Posterior vena cava (tissue), 2 donors: ENCODE results near the gene CAPN5. TPM values are rescaled to one million over a fixed set of nuclear protein-coding genes. Genes with fewer than 3 reads are reported as not detected.
"Not testable (repeated sequence)": the region's sequence is repeated elsewhere in the genome, so short reads cannot be mapped to it uniquely, and the experiment has no call there.

Experiments used
- DNase-seq: peaks from one replicate; pipeline ENCODE4 v3.0.0-alpha.2; 2020; ENCODE audit warnings: low spot score
- intact Hi-C, 2 donors: fragments of 100-400 bp; cut with DNase I; formaldehyde crosslinking; loops; one replicate each; pipeline versions ENCODE4 v1.14.1 to v1.14.2; 2022 to 2023
- total RNA-seq, 2 donors: library from RNA; stranded (reverse); fragmentation: NEBNext Ultra II Directional; extraction: Animal tissue kit (Norgen Biotek cat#: 25700); gene quantifications; one replicate each; pipeline ENCODE4 v1.2.1, GENCODE V29; 2021
- donor health status: DM: yes; HTN: yes; CAD: no.
- donor health status: DM: yes; HTN: yes; CAD: no.

The CAPN5 gene
- total RNA-seq, 2 donors from 2014 or later, result 14.4 to 23.4 TPM

GRCh38 chr11:77039491-77040400 is 27.0 kb upstream of the CAPN5 start:
- no peak for DNase-seq
- intact Hi-C loops, result loop anchor here (10.0 kb wide), 2 partner anchors 145 to 235 kb away; no protein-coding TSS in a partner anchor

GRCh38 chr11:77040401-77040777 is 26.4 kb upstream of the CAPN5 start:
- intact Hi-C loops, result loop anchor here in 1 of 2 donors (10.0 kb wide), 1 partner anchor 144 kb away; no protein-coding TSS in a partner anchor
- no peak for DNase-seq

GRCh38 chr11:77040889-77041288 is 25.9 kb upstream of the CAPN5 start:
- DNase-seq, result no peak
- intact Hi-C loops, result loop anchor here in 1 of 2 donors (10.0 kb wide), 1 partner anchor 144 kb away; no protein-coding TSS in a partner anchor

- intact Hi-C loops, result loop anchor here in 1 of 2 donors (10.0 kb wide), 1 partner anchor 143 kb away; no protein-coding TSS in a partner anchor
- no peak for DNase-seq
Measured at GRCh38 chr11:77042111-77042726, 24.6 kb upstream of the CAPN5 start.

- DNase-seq, result no peak
- intact Hi-C loops, result loop anchor here in 1 of 2 donors (10.0 kb wide), 1 partner anchor 140 kb away; no protein-coding TSS in a partner anchor
Measured at GRCh38 chr11:77044356-77044755, 22.4 kb upstream of the CAPN5 start.

GRCh38 chr11:77044886-77045285 is 21.9 kb upstream of the CAPN5 start:
- no peak for DNase-seq
- intact Hi-C loops, result loop anchor here (5.0 to 10.0 kb wide), 2 partner anchors 47 to 140 kb away; no protein-coding TSS in a partner anchor

- intact Hi-C loops, result loop anchor here (5.0 to 10.0 kb wide), 2 partner anchors 46 to 139 kb away; no protein-coding TSS in a partner anchor
- DNase-seq, result no peak
Measured at GRCh38 chr11:77046060-77046501, 20.7 kb upstream of the CAPN5 start.

GRCh38 chr11:77047007-77047927 is 19.5 kb upstream of the CAPN5 start:
- intact Hi-C loops, result loop anchor here (5.0 to 10.0 kb wide), 2 partner anchors 45 to 138 kb away; no protein-coding TSS in a partner anchor
- DNase-seq, result no peak

- not testable (repeated sequence) for DNase-seq
- intact Hi-C loops, result loop anchor here (2.0 to 10.0 kb wide), 3 partner anchors 43 to 137 kb away; no protein-coding TSS in a partner anchor
Measured at GRCh38 chr11:77047928-77048446, 18.8 kb upstream of the CAPN5 start.

GRCh38 chr11:77049026-77049425 is 17.7 kb upstream of the CAPN5 start:
- intact Hi-C loops, result loop anchor here (2.0 to 10.0 kb wide), 3 partner anchors 42 to 136 kb away; no protein-coding TSS in a partner anchor
- DNase-seq, result no peak

- no peak for DNase-seq
- intact Hi-C loops, result no loop called here
Measured at GRCh38 chr11:77051511-77051910, 15.3 kb upstream of the CAPN5 start.

GRCh38 chr11:77052518-77052917 is 14.3 kb upstream of the CAPN5 start:
- intact Hi-C loops, result no loop called here

GRCh38 chr11:77053217-77054015 is 13.4 kb upstream of the CAPN5 start:
- DNase-seq, result no peak
- intact Hi-C loops, result no loop called here

More at GRCh38 chr11:77052518-77052917, 14.3 kb upstream of the CAPN5 start:
- DNase-seq, result no peak

- intact Hi-C loops, result no loop called here
- DNase-seq, result no peak
Measured at GRCh38 chr11:77054084-77054483, 12.7 kb upstream of the CAPN5 start.

- intact Hi-C loops, result no loop called here
- DNase-seq, result no peak
Measured at GRCh38 chr11:77055101-77055561, 11.6 kb upstream of the CAPN5 start.

- intact Hi-C loops, result no loop called here
Measured at GRCh38 chr11:77055913-77056312, 10.9 kb upstream of the CAPN5 start.

GRCh38 chr11:77056814-77057402 is 9.9 kb upstream of the CAPN5 start:
- intact Hi-C loops, result no loop called here

More at GRCh38 chr11:77055913-77056312, 10.9 kb upstream of the CAPN5 start:
- no peak for DNase-seq

More at GRCh38 chr11:77056814-77057402, 9.9 kb upstream of the CAPN5 start:
- DNase-seq, result no peak
